Sigmoid colon (tissue), 4 donors: ENCODE results near the gene PPARA.

Experiments
- CTCF ChIP-seq, 4 experiments: fragments of 450-650 bp in 3 of 4; fragments of 200-600 bp in 1 of 4; IDR thresholded peaks; one replicate each; pipeline ENCODE4 v1.5.1; 2016 to 2019; ENCODE audit warnings: antibody characterized with exemption in 4 of 4, mild to moderate bottlenecking in 3 of 4, moderate library complexity in 2 of 4
- EP300 ChIP-seq, 4 donors: sonication (generic); formaldehyde crosslinking; IDR thresholded peaks; one replicate each; pipeline ENCODE4 v1.6.1; 2017; ENCODE audit warnings: antibody characterized with exemption in 4 of 4
- POLR2A ChIP-seq, 2 donors: fragments of 450-650 bp; IDR thresholded peaks; one replicate each; pipeline ENCODE4 v1.6.1; 2016; ENCODE audit warnings: antibody characterized with exemption in 2 of 2, mild to moderate bottlenecking in 2 of 2, moderate library complexity in 2 of 2

GRCh38 chr22:46129390-46130041 lies 20.8 kb upstream of the PPARA start:
- TF ChIP-seq CTCF (IDR thresholded peaks at IDR 0.05) (no peak), POLR2A (IDR thresholded peaks at IDR 0.05) (no peak), EP300 (IDR thresholded peaks at IDR 0.05) (no peak)
